ENCODE measurements around the gene TRIM71. TPM values are rescaled to one million over a fixed set of nuclear protein-coding genes. Genes with fewer than 3 reads are reported as not detected.

The TRIM71 gene
- total RNA-seq, 1 experiment from 2014 or later, result 376 TPM

DNA sequence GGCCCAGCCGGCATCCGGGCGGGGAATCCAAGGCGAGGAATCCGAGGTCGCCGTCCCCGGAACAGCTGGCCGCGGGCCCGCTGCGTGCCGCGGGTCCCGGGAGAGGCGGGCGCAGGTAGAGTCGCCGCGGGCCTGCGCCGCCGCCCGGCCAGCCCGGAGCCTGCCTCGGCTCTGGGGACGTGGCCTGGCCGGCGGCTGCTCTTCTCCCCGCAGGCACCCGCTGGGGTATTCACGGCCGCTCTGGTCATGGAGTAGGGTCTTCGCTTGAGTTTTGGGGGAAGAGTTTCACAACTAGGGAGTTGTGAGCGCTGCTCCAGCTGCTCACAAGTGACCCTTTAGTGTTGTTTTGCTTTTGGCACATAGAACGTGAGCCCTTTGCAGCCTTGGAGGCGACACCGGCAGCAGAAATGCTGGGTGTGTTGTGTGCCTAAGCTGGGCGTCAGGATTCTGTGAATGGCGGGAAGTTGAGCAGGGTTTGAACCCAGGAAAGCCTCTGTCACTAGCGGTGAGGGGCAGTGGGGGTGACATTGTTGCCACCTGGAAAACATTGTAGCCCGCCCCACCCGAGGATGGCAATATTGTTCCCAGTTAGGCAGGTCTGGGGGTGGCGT is 4.0 kb downstream of the TRIM71 start:
- H4K20me1 ChIP-seq (ENCODE audit: control insufficient read depth, insufficient read depth, insufficient read length), result no peaks in the 10 kb centered on the region
- H2BK120ac ChIP-seq (ENCODE audit: low read depth, low read length, poor library complexity, severe bottlenecking), result no peak overlapping the region
- no peak overlapping the region for H3K56ac ChIP-seq (ENCODE audit: insufficient read length, low read depth, low read length)
- no peak overlapping the region for H3K4ac ChIP-seq (ENCODE audit: low read depth, low read length)
- H3K4me2 ChIP-seq (ENCODE audit: insufficient read depth, insufficient read length, low read length), result peak overlapping the region; percentile 93
- Mint-ChIP-seq H3K27ac (peak overlapping the region; percentile 95 to 99 (median 96)), H3K27me3 (ENCODE audit: low read depth) (peaks cover 3% of the 10 kb centered on the region; the same call in 1 of the 2 replicates), H3K36me3 (ENCODE audit: insufficient read depth in 1 of 3, low read depth in 3 of 3) (peaks cover 69 to 92% (median 87%) of the 10 kb centered on the region in 3 experiments), H3K9me3 (peaks cover 10 to 17% of the 10 kb centered on the region in 2 experiments; a peak in 4 of 5 replicates), H3K4me3 (peak overlapping the region; percentile 96 to 100), H3K4me1 (peaks cover 50 to 53% of the 10 kb centered on the region in 2 experiments)
- H4K91ac ChIP-seq (ENCODE audit: insufficient read length, low read depth, low read length), result no peak overlapping the region
- peaks cover 97% of the 10 kb centered on the region for H3K79me2 ChIP-seq (ENCODE audit: insufficient read depth, low read length)
- no peak overlapping the region for H3K27ac ChIP-seq (ENCODE audit: insufficient read length, low read depth, low read length)
- no CpG with 5 or more reads among the region's 44 CpGs for WGBS (ENCODE audit: extremely low coverage, insufficient read length, low lambda C conversion rate)
- H3K4me1 ChIP-seq (ENCODE audit: insufficient read depth, low read length), result peaks cover 3% of the 10 kb centered on the region
- H2BK20ac ChIP-seq (ENCODE audit: low read depth, low read length, poor library complexity, severe bottlenecking), result no peak overlapping the region
- H3K79me1 ChIP-seq (ENCODE audit: insufficient read depth, low read depth, low read length, poor library complexity, severe bottlenecking), result no peaks in the 10 kb centered on the region
- H2AK5ac ChIP-seq (ENCODE audit: insufficient read length, low read length), result no peak overlapping the region
- peaks cover 18% of the 10 kb centered on the region for H3K23me2 ChIP-seq (ENCODE audit: insufficient read length, low read depth, low read length, poor library complexity, severe bottlenecking)
- no peak overlapping the region for H2BK5ac ChIP-seq (ENCODE audit: insufficient read length, low read length)
- no peak overlapping the region for H3K23ac ChIP-seq (ENCODE audit: insufficient read length, low read depth, low read length)
- no peak overlapping the region for H2AFZ ChIP-seq (ENCODE audit: low read length)
- H2BK15ac ChIP-seq (ENCODE audit: low read depth, low read length), result no peak overlapping the region
- peak overlapping the region; percentile 41; the same call in 1 of the 2 replicates for H3K14ac ChIP-seq (ENCODE audit: insufficient read depth, low read length)
- no peaks in the 10 kb centered on the region for H3K9me3 ChIP-seq (ENCODE audit: control insufficient read depth, low read depth, low read length)
- H3K18ac ChIP-seq (ENCODE audit: insufficient read length, low read depth, low read length), result peak overlapping the region; percentile 60
- DNase-seq, result no peak
- H4K5ac ChIP-seq (ENCODE audit: insufficient read length, low read depth, low read length), result no peak overlapping the region
- no peak overlapping the region for H2BK12ac ChIP-seq (ENCODE audit: insufficient read length, low read depth, low read length)
- H3K9ac ChIP-seq (ENCODE audit: extremely low read depth, insufficient read length, low read length), result peak overlapping the region; percentile 84
- TF ChIP-seq, protein P1, sequence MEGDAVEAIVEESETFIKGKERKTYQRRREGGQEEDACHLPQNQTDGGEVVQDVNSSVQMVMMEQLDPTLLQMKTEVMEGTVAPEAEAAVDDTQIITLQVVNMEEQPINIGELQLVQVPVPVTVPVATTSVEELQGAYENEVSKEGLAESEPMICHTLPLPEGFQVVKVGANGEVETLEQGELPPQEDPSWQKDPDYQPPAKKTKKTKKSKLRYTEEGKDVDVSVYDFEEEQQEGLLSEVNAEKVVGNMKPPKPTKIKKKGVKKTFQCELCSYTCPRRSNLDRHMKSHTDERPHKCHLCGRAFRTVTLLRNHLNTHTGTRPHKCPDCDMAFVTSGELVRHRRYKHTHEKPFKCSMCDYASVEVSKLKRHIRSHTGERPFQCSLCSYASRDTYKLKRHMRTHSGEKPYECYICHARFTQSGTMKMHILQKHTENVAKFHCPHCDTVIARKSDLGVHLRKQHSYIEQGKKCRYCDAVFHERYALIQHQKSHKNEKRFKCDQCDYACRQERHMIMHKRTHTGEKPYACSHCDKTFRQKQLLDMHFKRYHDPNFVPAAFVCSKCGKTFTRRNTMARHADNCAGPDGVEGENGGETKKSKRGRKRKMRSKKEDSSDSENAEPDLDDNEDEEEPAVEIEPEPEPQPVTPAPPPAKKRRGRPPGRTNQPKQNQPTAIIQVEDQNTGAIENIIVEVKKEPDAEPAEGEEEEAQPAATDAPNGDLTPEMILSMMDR (conservative IDR thresholded peaks at IDR 0.05), result 0 out of 3 replicates have a peak, but pooled peaks have one; percentile 16
- H3T11ph ChIP-seq (ENCODE audit: low read length), result no peak overlapping the region
- no peak overlapping the region for H4K8ac ChIP-seq (replicated peaks; ENCODE audit: insufficient read length, low read depth, low read length)
- H3K27me3 ChIP-seq (ENCODE audit: insufficient read depth, low read length), result no peaks in the 10 kb centered on the region
